Activated T-helper 9 cell treated with anti-CD3 and anti-CD28 coated beads, Interleukin-2, amount 50 U/mL, for 16 hours (primary cell): ENCODE results near the gene PKDREJ.
"Not testable (repeated sequence)": the region's sequence is repeated elsewhere in the genome, so short reads cannot be mapped to it uniquely, and the experiment has no call there.

Experiments
- DNase-seq: peaks from one replicate; pipeline ENCODE4 v3.0.0-alpha.2; 2020; ENCODE audit warnings: low read depth

PKDREJ gene

GRCh38 chr22:46267431-46268279 lies 4.5 kb upstream of the PKDREJ start, which contains the start of gene TTC38:
TTC38 (plus strand) TSS chr22:46268008; CDS start chr22:46268040, 32 bp downstream.
- DNase-seq: peak; percentile 32

- DNase-seq: not testable (repeated sequence)
Observed at GRCh38 chr22:46265627-46266026, 2.5 kb upstream of the PKDREJ start.

GRCh38 chr22:46264520-46264919 lies 1.4 kb upstream of the PKDREJ start:
- not testable (repeated sequence) for DNase-seq

GRCh38 chr22:46262449-46263215 lies 511 bp downstream of the PKDREJ start:
- no peak for DNase-seq

- DNase-seq: no peak
Observed at GRCh38 chr22:46260038-46260437, 3.1 kb downstream of the PKDREJ start.

GRCh38 chr22:46259374-46259773 lies 3.8 kb downstream of the PKDREJ start:
- no peak for DNase-seq

- DNase-seq: no peak
Observed at GRCh38 chr22:46256358-46256958, 6.7 kb downstream of the PKDREJ start.

- no peak for DNase-seq
Observed at GRCh38 chr22:46251816-46252380, 11.2 kb downstream of the PKDREJ start.

- no peak for DNase-seq
Observed at GRCh38 chr22:46251266-46251665, 11.9 kb downstream of the PKDREJ start.

GRCh38 chr22:46250783-46251125 lies 12.4 kb downstream of the PKDREJ start:
- DNase-seq: no peak

GRCh38 chr22:46250035-46250782 lies 12.9 kb downstream of the PKDREJ start, which contains the start of gene CDPF1:
CDPF1 (minus strand) TSS chr22:46250293; CDS start chr22:46248284, 2,009 bp downstream.
- DNase-seq: peak; percentile 90

GRCh38 chr22:46247443-46247975 lies 15.6 kb downstream of the PKDREJ start:
- DNase-seq: no peak

GRCh38 chr22:46246178-46246577 lies 17.0 kb downstream of the PKDREJ start:
- no peak for DNase-seq

GRCh38 chr22:46245511-46245910 lies 17.6 kb downstream of the PKDREJ start:
- no peak for DNase-seq

GRCh38 chr22:46244771-46245170 lies 18.4 kb downstream of the PKDREJ start:
- DNase-seq: no peak

- no peak for DNase-seq
Observed at GRCh38 chr22:46242076-46242475, 21.1 kb downstream of the PKDREJ start.

- no peak for DNase-seq
Observed at GRCh38 chr22:46241396-46242007, 21.6 kb downstream of the PKDREJ start.

- no peak for DNase-seq
Observed at GRCh38 chr22:46240907-46241306, 22.2 kb downstream of the PKDREJ start.

- no peak for DNase-seq
Observed at GRCh38 chr22:46240506-46240905, 22.6 kb downstream of the PKDREJ start.

GRCh38 chr22:46240073-46240472 lies 23.1 kb downstream of the PKDREJ start:
- DNase-seq: no peak
